Fibroblast of lung (primary cell): ENCODE measurements around the gene ELOVL2. TPM values are rescaled to one million over a fixed set of nuclear protein-coding genes. Genes with fewer than 3 reads are reported as not detected.
A peak's percentile ranks its signal among the peaks of the same experiment; 100 is the strongest.
"Not testable (repeated sequence)": the region's sequence is repeated elsewhere in the genome, so short reads cannot be mapped to it uniquely, and the experiment has no call there.

Experiments
- DNase-seq, 2 donors: peaks; one replicate each; pipeline versions ENCODE4 v3.0.0 to v3.0.0-alpha.2; 2010; ENCODE audit warnings: low read depth in 2 of 2
- H2AFZ ChIP-seq: 2 replicates; pipeline ENCODE4 v1.5.1; 2012; ENCODE audit warnings: low read length, control low read depth, inconsistent platforms
- H3K27ac ChIP-seq: 2 replicates; pipeline ENCODE4 v1.5.1; 2011; ENCODE audit warnings: low read length, control low read depth; ENCODE audit not compliant: insufficient read depth
- H3K27me3 ChIP-seq: 2 replicates; pipeline ENCODE4 v1.5.1; 2011; ENCODE audit warnings: mild to moderate bottlenecking, low read length; ENCODE audit not compliant: control insufficient read depth, insufficient read depth
- H3K36me3 ChIP-seq: 2 replicates; pipeline ENCODE4 v1.5.1; 2011; ENCODE audit warnings: low read length; ENCODE audit not compliant: control insufficient read depth, insufficient read depth
- H3K4me1 ChIP-seq: 2 replicates; pipeline ENCODE4 v1.5.1; 2011; ENCODE audit warnings: low read length; ENCODE audit not compliant: control insufficient read depth, insufficient read depth; ENCODE audit errors: extremely low read depth
- H3K4me2 ChIP-seq: 2 replicates; pipeline ENCODE4 v1.5.1; 2011; ENCODE audit warnings: low read length, control low read depth; ENCODE audit not compliant: insufficient read depth; ENCODE audit errors: extremely low read depth
- H3K4me3 ChIP-seq, 4 experiments: fragments of 200-600 bp in 1 of 4; sonication (generic) in 1 of 4; replicated peaks in 1 of 4; 2 replicates each; pipeline ENCODE4 v1.5.1; 2011 to 2016; ENCODE audit warnings: low read length in 4 of 4, low read depth in 3 of 4, mild to moderate bottlenecking in 3 of 4, control low read depth in 2 of 4, inconsistent platforms in 1 of 4, mixed read lengths in 1 of 4; ENCODE audit not compliant: insufficient read depth in 1 of 4; ENCODE audit errors: control extremely low read depth in 1 of 4
- H3K79me2 ChIP-seq: 2 replicates; pipeline ENCODE4 v1.5.1; 2012; ENCODE audit warnings: mild to moderate bottlenecking, low read length, inconsistent platforms; ENCODE audit not compliant: control insufficient read depth, insufficient read depth
- H3K9ac ChIP-seq: 2 replicates; pipeline ENCODE4 v1.5.1; 2011; ENCODE audit warnings: mild to moderate bottlenecking, low read length, control low read depth; ENCODE audit not compliant: insufficient read depth
- H3K9me3 ChIP-seq: 2 replicates; pipeline ENCODE4 v1.5.1; 2012; ENCODE audit warnings: low read depth, low read length; ENCODE audit not compliant: control insufficient read depth, insufficient read depth
- H4K20me1 ChIP-seq: 2 replicates; pipeline ENCODE4 v1.5.1; 2011; ENCODE audit warnings: low read length; ENCODE audit not compliant: control insufficient read depth, insufficient read depth; ENCODE audit errors: extremely low read depth
- CTCF ChIP-seq, 2 donors: IDR thresholded peaks in 1 of 2; conservative IDR thresholded peaks in 1 of 2; 1 replicate in 1 of 2; 2 replicates in 1 of 2; pipeline ENCODE4 v1.5.1; 2011 to 2012; ENCODE audit warnings: low read length in 2 of 2, control low read depth in 1 of 2, inconsistent platforms in 1 of 2, low read depth in 1 of 2, mild to moderate bottlenecking in 1 of 2
- EZH2 ChIP-seq: IDR thresholded peaks from 2 replicates; pipeline ENCODE4 v1.5.1; 2012; ENCODE audit warnings: low read length, control low read depth, mild to moderate bottlenecking; ENCODE audit errors: missing control alignments
- polyA plus RNA-seq, 2 donors: library from polyadenylated mRNA; depleted of rRNA in 1 of 2; stranded (reverse) in 1 of 2; unstranded in 1 of 2; fragments of >200 nt; gene quantifications; 2 replicates each; pipeline ENCODE4 v1.2.1, GENCODE V29; 2011 to 2012; ENCODE audit warnings: missing spikeins in 1 of 2
- total RNA-seq: library from RNA; depleted of rRNA; stranded (reverse); fragments of >200 nt; gene quantifications from 2 replicates; pipeline ENCODE4 v1.2.1, GENCODE V29; 2014

The ELOVL2 gene
- total and polyA plus RNA-seq, 2 donors (not counting 1 experiment from before 2014, with no cell fraction given), result under 0.01 to 13.9 TPM

GRCh38 chr6:11006061-11006460 is 38.0 kb downstream of the ELOVL2 start:
- H3K27me3 ChIP-seq, result no peaks in the 10 kb centered on the region
- H2AFZ ChIP-seq, result no peak overlapping the region
- H3K27ac ChIP-seq, result no peak overlapping the region
- peaks cover 17% of the 10 kb centered on the region for H3K4me1 ChIP-seq
- H3K9me3 ChIP-seq, result no peaks in the 10 kb centered on the region
- no peak for DNase-seq
- no peaks in the 10 kb centered on the region for H3K36me3 ChIP-seq
- no peak overlapping the region for H3K4me2 ChIP-seq
- TF ChIP-seq EZH2 (no peak), CTCF (conservative IDR thresholded peaks at IDR 0.05 in 1 of 2, IDR thresholded peaks at IDR 0.05 in 1 of 2; ENCODE audit: low read depth in 1 of 2, low read length in 2 of 2) (no peak)
- no peak overlapping the region for H3K9ac ChIP-seq
- H4K20me1 ChIP-seq, result no peaks in the 10 kb centered on the region
- no peak overlapping the region for H3K4me3 ChIP-seq
- no peaks in the 10 kb centered on the region for H3K79me2 ChIP-seq

GRCh38 chr6:11003297-11003696 is 40.8 kb downstream of the ELOVL2 start:
- not testable (repeated sequence) for H3K4me1 ChIP-seq, H3K27me3 ChIP-seq, H2AFZ ChIP-seq, H3K9ac ChIP-seq, H3K9me3 ChIP-seq, DNase-seq, H3K79me2 ChIP-seq, H3K27ac ChIP-seq, H4K20me1 ChIP-seq, H3K4me2 ChIP-seq, H3K4me3 ChIP-seq, H3K36me3 ChIP-seq

GRCh38 chr6:11002176-11002575 is 41.9 kb downstream of the ELOVL2 start:
- Histone ChIP-seq H3K27me3 (no peaks in the 10 kb centered on the region), H3K4me1 (peaks cover 2% of the 10 kb centered on the region), H3K4me3 (no peak overlapping the region), H2AFZ (no peak overlapping the region), H3K36me3 (no peaks in the 10 kb centered on the region), H3K79me2 (no peaks in the 10 kb centered on the region), H3K9ac (no peak overlapping the region), H3K27ac (no peak overlapping the region), H3K4me2 (no peak overlapping the region), H3K9me3 (no peaks in the 10 kb centered on the region), H4K20me1 (no peaks in the 10 kb centered on the region)
- no peak for DNase-seq
- TF ChIP-seq CTCF (conservative IDR thresholded peaks at IDR 0.05 in 1 of 2, IDR thresholded peaks at IDR 0.05 in 1 of 2; ENCODE audit: low read depth in 1 of 2, low read length in 2 of 2) (no peak), EZH2 (no peak)

- H3K4me2 ChIP-seq, result no peak overlapping the region
- H2AFZ ChIP-seq, result no peak overlapping the region
- no peak overlapping the region for H3K4me3 ChIP-seq
- no peaks in the 10 kb centered on the region for H3K27me3 ChIP-seq
- no peak overlapping the region for H3K27ac ChIP-seq
- TF ChIP-seq EZH2 (no peak), CTCF (conservative IDR thresholded peaks at IDR 0.05 in 1 of 2, IDR thresholded peaks at IDR 0.05 in 1 of 2; ENCODE audit: low read depth in 1 of 2, low read length in 2 of 2) (no peak)
- no peaks in the 10 kb centered on the region for H3K4me1 ChIP-seq
- no peaks in the 10 kb centered on the region for H3K79me2 ChIP-seq
- H3K36me3 ChIP-seq, result no peaks in the 10 kb centered on the region
- H3K9me3 ChIP-seq, result no peaks in the 10 kb centered on the region
- H3K9ac ChIP-seq, result no peak overlapping the region
- peak; percentile 71 to 80 for DNase-seq
- no peaks in the 10 kb centered on the region for H4K20me1 ChIP-seq
Observed at GRCh38 chr6:10999994-11000393, 44.1 kb downstream of the ELOVL2 start.
